Mucosa of stomach (tissue), 1 donor: ENCODE data around the gene NUBPL.

ENCODE experiments used
- H3K27me3 ChIP-seq: one replicate; pipeline ENCODE4 v1.7.0; 2013; ENCODE audit warnings: mild to moderate bottlenecking, low read length; ENCODE audit not compliant: control insufficient read depth, insufficient read depth
- H3K36me3 ChIP-seq: one replicate; pipeline ENCODE4 v1.7.0; 2013; ENCODE audit warnings: low read length; ENCODE audit not compliant: control insufficient read depth, insufficient read depth
- H3K4me1 ChIP-seq: one replicate; pipeline ENCODE4 v1.7.0; 2013; ENCODE audit warnings: mild to moderate bottlenecking, low read length; ENCODE audit not compliant: control insufficient read depth, insufficient read depth
- H3K4me3 ChIP-seq: one replicate; pipeline ENCODE4 v1.7.0; 2013; ENCODE audit warnings: low read length
- H3K9ac ChIP-seq: one replicate; pipeline ENCODE4 v1.7.0; 2013; ENCODE audit warnings: mild to moderate bottlenecking, low read length, moderate library complexity
- H3K9me3 ChIP-seq: one replicate; pipeline ENCODE4 v1.7.0; 2013; ENCODE audit warnings: mild to moderate bottlenecking, low read length, moderate library complexity; ENCODE audit not compliant: control insufficient read depth
- donor health status: Pancreatic carcinoma.

The NUBPL gene

GRCh38 chr14:31561155-31561846 lies at the start of gene NUBPL:
NUBPL (plus strand) TSS chr14:31561404; CDS start chr14:31561440, 36 bp downstream.
- Histone ChIP-seq H3K9me3 (no peaks in the 10 kb centered on the region), H3K9ac (peak within 1 kb of the TSS; percentile 81), H3K4me1 (no peaks in the 10 kb centered on the region), H3K4me3 (peak within 1 kb of the TSS; percentile 66), H3K27me3 (no peaks in the 10 kb centered on the region), H3K36me3 (no peaks in the 10 kb centered on the region)

- Histone ChIP-seq H3K4me1 (no peaks in the 10 kb centered on the region), H3K9ac (no peak overlapping the region), H3K36me3 (no peaks in the 10 kb centered on the region), H3K9me3 (no peaks in the 10 kb centered on the region), H3K4me3 (no peak overlapping the region), H3K27me3 (no peaks in the 10 kb centered on the region)
Observed at GRCh38 chr14:31527087-31527486, 34.1 kb upstream of the NUBPL start.

GRCh38 chr14:31527546-31527945 lies 33.7 kb upstream of the NUBPL start:
- H3K36me3 ChIP-seq, result no peaks in the 10 kb centered on the region
- no peaks in the 10 kb centered on the region for H3K9me3 ChIP-seq
- H3K4me1 ChIP-seq, result no peaks in the 10 kb centered on the region
- no peak overlapping the region for H3K4me3 ChIP-seq
- no peaks in the 10 kb centered on the region for H3K27me3 ChIP-seq
- no peak overlapping the region for H3K9ac ChIP-seq

GRCh38 chr14:31529053-31529452 lies 32.2 kb upstream of the NUBPL start:
- H3K9ac ChIP-seq, result no peak overlapping the region
- no peaks in the 10 kb centered on the region for H3K9me3 ChIP-seq
- no peak overlapping the region for H3K4me3 ChIP-seq
- no peaks in the 10 kb centered on the region for H3K4me1 ChIP-seq
- H3K36me3 ChIP-seq, result no peaks in the 10 kb centered on the region
- H3K27me3 ChIP-seq, result no peaks in the 10 kb centered on the region

GRCh38 chr14:31530136-31530535 lies 31.1 kb upstream of the NUBPL start:
- Histone ChIP-seq H3K4me3 (no peak overlapping the region), H3K9me3 (no peaks in the 10 kb centered on the region), H3K9ac (no peak overlapping the region), H3K4me1 (no peaks in the 10 kb centered on the region), H3K36me3 (no peaks in the 10 kb centered on the region), H3K27me3 (no peaks in the 10 kb centered on the region)

- no peaks in the 10 kb centered on the region for H3K9me3 ChIP-seq
- H3K27me3 ChIP-seq, result no peaks in the 10 kb centered on the region
- H3K9ac ChIP-seq, result no peak overlapping the region
- no peaks in the 10 kb centered on the region for H3K36me3 ChIP-seq
- no peak overlapping the region for H3K4me3 ChIP-seq
- no peaks in the 10 kb centered on the region for H3K4me1 ChIP-seq
Observed at GRCh38 chr14:31536201-31536960, 24.8 kb upstream of the NUBPL start.

GRCh38 chr14:31541702-31542101 lies 19.5 kb upstream of the NUBPL start:
- no peak overlapping the region for H3K9ac ChIP-seq
- H3K36me3 ChIP-seq, result no peaks in the 10 kb centered on the region
- H3K4me3 ChIP-seq, result no peak overlapping the region
- H3K4me1 ChIP-seq, result peaks cover 7% of the 10 kb centered on the region
- H3K9me3 ChIP-seq, result no peaks in the 10 kb centered on the region
- H3K27me3 ChIP-seq, result no peaks in the 10 kb centered on the region

GRCh38 chr14:31543969-31544799 lies 17.0 kb upstream of the NUBPL start:
- H3K4me3 ChIP-seq, result no peak overlapping the region

GRCh38 chr14:31544816-31545215 lies 16.4 kb upstream of the NUBPL start:
- Histone ChIP-seq H3K4me1 (peaks cover 7% of the 10 kb centered on the region), H3K27me3 (no peaks in the 10 kb centered on the region), H3K4me3 (no peak overlapping the region), H3K9ac (no peak overlapping the region), H3K9me3 (no peaks in the 10 kb centered on the region), H3K36me3 (no peaks in the 10 kb centered on the region)

More at GRCh38 chr14:31543969-31544799, 17.0 kb upstream of the NUBPL start:
- H3K27me3 ChIP-seq, result no peaks in the 10 kb centered on the region
- no peaks in the 10 kb centered on the region for H3K9me3 ChIP-seq
- no peak overlapping the region for H3K9ac ChIP-seq
- no peaks in the 10 kb centered on the region for H3K36me3 ChIP-seq
- H3K4me1 ChIP-seq, result peaks cover 7% of the 10 kb centered on the region

- Histone ChIP-seq H3K27me3 (no peaks in the 10 kb centered on the region), H3K4me3 (no peak overlapping the region), H3K9ac (no peak overlapping the region), H3K4me1 (peaks cover 7% of the 10 kb centered on the region), H3K36me3 (no peaks in the 10 kb centered on the region), H3K9me3 (no peaks in the 10 kb centered on the region)
Observed at GRCh38 chr14:31545328-31545727, 15.9 kb upstream of the NUBPL start.

- Histone ChIP-seq H3K4me3 (no peak overlapping the region), H3K9me3 (no peaks in the 10 kb centered on the region), H3K4me1 (peaks cover 7% of the 10 kb centered on the region), H3K36me3 (no peaks in the 10 kb centered on the region), H3K9ac (no peak overlapping the region), H3K27me3 (peaks cover 6% of the 10 kb centered on the region)
Observed at GRCh38 chr14:31549817-31550216, 11.4 kb upstream of the NUBPL start.

- H3K9me3 ChIP-seq, result no peaks in the 10 kb centered on the region
- H3K36me3 ChIP-seq, result no peaks in the 10 kb centered on the region
- no peak overlapping the region for H3K4me3 ChIP-seq
- H3K9ac ChIP-seq, result no peak overlapping the region
- peaks cover 6% of the 10 kb centered on the region for H3K27me3 ChIP-seq
- H3K4me1 ChIP-seq, result peaks cover under 1% of the 10 kb centered on the region
Observed at GRCh38 chr14:31550589-31550988, 10.6 kb upstream of the NUBPL start.
